H1 (cell line): ENCODE measurements around the gene CTNNA3.

Source experiments
- CHD2 ChIP-seq: IDR thresholded peaks from 2 replicates; pipeline ENCODE4 v1.6.1; 2012; ENCODE audit warnings: low read length, improper control_type of control experiment
- SIN3A ChIP-seq, 2 experiments: IDR thresholded peaks in 1 of 2; conservative IDR thresholded peaks in 1 of 2; 2 replicates each; pipeline ENCODE4 v1.6.1; 2011 to 2012; ENCODE audit warnings: low read length in 2 of 2, improper control_type of control experiment in 1 of 2, low read depth in 1 of 2, mild to moderate bottlenecking in 1 of 2
- TF ChIP-seq, protein P1 (sequence below), 3 experiments: IDR thresholded peaks; 1 replicate in 2 of 3; 2 replicates in 1 of 3; pipeline versions ENCODE4 v1.5.1 to v1.6.1; 2011; ENCODE audit warnings: low read length in 3 of 3, mild to moderate bottlenecking in 3 of 3, inconsistent platforms in 2 of 3, low read depth in 1 of 3, moderate library complexity in 1 of 3; ENCODE audit not compliant: insufficient read depth in 1 of 3; ENCODE audit errors: control extremely low read depth in 1 of 3

DNA sequence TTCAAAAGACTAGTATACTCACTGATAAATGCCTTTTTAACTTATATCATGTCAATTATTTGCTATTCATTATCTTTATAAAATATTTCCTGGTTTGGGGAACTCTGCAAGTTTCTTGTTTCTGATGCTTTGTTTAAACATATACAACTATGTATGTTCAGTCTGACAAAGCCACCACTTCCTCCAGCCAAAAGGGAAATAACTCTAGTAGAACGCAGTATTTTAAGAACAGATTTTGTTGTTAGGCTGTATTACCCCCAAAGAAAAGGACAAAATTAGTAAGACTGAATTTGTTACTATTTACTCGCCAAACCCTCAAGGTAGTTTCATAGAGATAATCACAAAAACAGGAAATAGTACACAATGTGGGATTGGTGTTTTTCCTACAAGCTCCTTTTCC lies 691.3 kb downstream of the CTNNA3 start:
- TF ChIP-seq, protein P1, sequence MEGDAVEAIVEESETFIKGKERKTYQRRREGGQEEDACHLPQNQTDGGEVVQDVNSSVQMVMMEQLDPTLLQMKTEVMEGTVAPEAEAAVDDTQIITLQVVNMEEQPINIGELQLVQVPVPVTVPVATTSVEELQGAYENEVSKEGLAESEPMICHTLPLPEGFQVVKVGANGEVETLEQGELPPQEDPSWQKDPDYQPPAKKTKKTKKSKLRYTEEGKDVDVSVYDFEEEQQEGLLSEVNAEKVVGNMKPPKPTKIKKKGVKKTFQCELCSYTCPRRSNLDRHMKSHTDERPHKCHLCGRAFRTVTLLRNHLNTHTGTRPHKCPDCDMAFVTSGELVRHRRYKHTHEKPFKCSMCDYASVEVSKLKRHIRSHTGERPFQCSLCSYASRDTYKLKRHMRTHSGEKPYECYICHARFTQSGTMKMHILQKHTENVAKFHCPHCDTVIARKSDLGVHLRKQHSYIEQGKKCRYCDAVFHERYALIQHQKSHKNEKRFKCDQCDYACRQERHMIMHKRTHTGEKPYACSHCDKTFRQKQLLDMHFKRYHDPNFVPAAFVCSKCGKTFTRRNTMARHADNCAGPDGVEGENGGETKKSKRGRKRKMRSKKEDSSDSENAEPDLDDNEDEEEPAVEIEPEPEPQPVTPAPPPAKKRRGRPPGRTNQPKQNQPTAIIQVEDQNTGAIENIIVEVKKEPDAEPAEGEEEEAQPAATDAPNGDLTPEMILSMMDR (IDR thresholded peaks at IDR 0.05; ENCODE audit: control extremely low read depth in 1 of 3, insufficient read depth in 1 of 3, low read depth in 1 of 3, low read length in 3 of 3), result no peak
- no peak for TF ChIP-seq SIN3A (conservative IDR thresholded peaks at IDR 0.05 in 1 of 2, IDR thresholded peaks at IDR 0.05 in 1 of 2; ENCODE audit: low read depth in 1 of 2, low read length in 2 of 2)
- TF ChIP-seq CHD2, result no peak
